C4-2B (cell line): ENCODE data around the gene KLK2.

Experiments used
- H3K27ac ChIP-seq: fragments of 450-650 bp; 2 replicates; pipeline ENCODE4 v1.5.1; 2017
- CTCF ChIP-seq: fragments of 450-650 bp; conservative IDR thresholded peaks from 2 replicates; pipeline ENCODE4 v1.5.1; 2017; ENCODE audit warnings: mild to moderate bottlenecking
- ZFX ChIP-seq: fragments of 450-650 bp; IDR thresholded peaks from 2 replicates; pipeline ENCODE4 v1.6.1; 2017

The KLK2 gene

GRCh38 chr19:50851620-50852019, 21.6 kb upstream of the KLK2 start:
- TF ChIP-seq CTCF (no peak), ZFX (peak; percentile 85; the same call in 1 of the 2 replicates)
- H3K27ac ChIP-seq, result peak overlapping the region; percentile 100

- no peak for TF ChIP-seq ZFX
- no peak for TF ChIP-seq CTCF
- H3K27ac ChIP-seq, result peak within 1 kb of the TSS; percentile 100
These were observed 18.4 kb upstream of the KLK2 start, which contains the start of gene KLK3 for GRCh38 chr19:50854636-50855410. KLK3 (plus strand) TSS chr19:50854915; CDS start chr19:50854956, 41 bp downstream.

GRCh38 chr19:50857366-50857765, 15.9 kb upstream of the KLK2 start:
- H3K27ac ChIP-seq, result peak overlapping the region; percentile 100
- TF ChIP-seq CTCF (no peak), ZFX (peak; percentile 28)

GRCh38 chr19:50858886-50859285, 14.4 kb upstream of the KLK2 start:
- TF ChIP-seq CTCF (no peak), ZFX (no peak)
- peak overlapping the region; percentile 100 for H3K27ac ChIP-seq

- TF ChIP-seq CTCF (no peak), ZFX (no peak)
- peak overlapping the region; percentile 100 for H3K27ac ChIP-seq
These were observed 13.4 kb upstream of the KLK2 start for GRCh38 chr19:50859849-50860248.

- no peak for TF ChIP-seq ZFX
- no peak for TF ChIP-seq CTCF
- H3K27ac ChIP-seq, result peak overlapping the region; percentile 100
These were observed 12.2 kb upstream of the KLK2 start for GRCh38 chr19:50861010-50861409.

GRCh38 chr19:50861496-50862286, 11.5 kb upstream of the KLK2 start:
- TF ChIP-seq ZFX (no peak), CTCF (no peak)
- peak overlapping the region; percentile 100 for H3K27ac ChIP-seq
